GF-D8 (cell line): ENCODE data around the gene INSR.
"Not testable (repeated sequence)": the region's sequence is repeated elsewhere in the genome, so short reads cannot be mapped to it uniquely, and the experiment has no call there.

Experiments used
- DNase-seq: peaks from one replicate; lab custom pipeline; 2025; lab: John Stamatoyannopoulos, UW

Gene INSR

DNA sequence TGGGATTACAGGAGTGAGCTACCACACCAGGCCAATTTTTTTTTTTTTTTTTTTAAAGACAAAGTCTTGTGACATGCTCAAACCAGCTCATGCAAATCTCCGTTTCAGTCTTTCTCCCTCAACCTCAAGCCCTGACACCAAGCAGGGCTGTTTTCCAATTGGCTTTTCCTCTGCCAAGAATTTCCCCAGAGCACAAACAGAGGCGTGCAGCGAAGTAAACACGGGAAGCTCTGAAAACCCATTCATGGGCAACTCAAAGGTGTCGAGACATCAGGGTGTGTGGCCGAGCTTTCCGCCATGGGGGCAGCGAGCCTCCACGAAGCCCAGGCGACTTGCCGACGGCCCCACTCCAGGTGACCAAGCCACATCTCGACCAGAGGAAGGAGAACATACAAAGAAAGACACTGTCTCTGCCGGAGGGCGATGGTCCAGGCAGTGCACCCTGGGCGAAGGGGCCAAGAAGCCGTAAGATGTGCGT lies 70.0 kb downstream of the INSR start:
- DNase-seq, result no peak

DNA sequence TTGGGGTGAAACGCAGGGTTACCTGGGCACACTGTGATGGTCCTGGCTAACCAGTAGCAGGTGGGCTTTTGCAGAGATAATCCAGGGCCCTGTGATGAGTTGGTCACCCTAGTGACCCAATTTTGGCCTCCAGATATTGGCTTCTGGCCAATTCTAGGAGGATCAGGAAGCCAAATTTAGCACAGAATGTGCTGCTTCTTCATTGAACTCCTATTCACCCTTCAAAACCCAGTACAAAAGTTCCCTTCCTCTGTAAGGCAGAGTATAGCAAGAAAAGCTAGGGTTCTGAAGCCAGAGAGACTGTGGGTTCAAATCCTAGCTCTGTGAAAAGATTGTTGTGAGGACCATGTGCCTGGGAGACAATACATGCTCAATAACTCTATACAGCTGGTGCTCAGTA lies 70.8 kb downstream of the INSR start:
- DNase-seq, result no peak

GRCh38 chr19:7219056-7219455 lies 75.2 kb downstream of the INSR start:
- no peak for DNase-seq

DNA sequence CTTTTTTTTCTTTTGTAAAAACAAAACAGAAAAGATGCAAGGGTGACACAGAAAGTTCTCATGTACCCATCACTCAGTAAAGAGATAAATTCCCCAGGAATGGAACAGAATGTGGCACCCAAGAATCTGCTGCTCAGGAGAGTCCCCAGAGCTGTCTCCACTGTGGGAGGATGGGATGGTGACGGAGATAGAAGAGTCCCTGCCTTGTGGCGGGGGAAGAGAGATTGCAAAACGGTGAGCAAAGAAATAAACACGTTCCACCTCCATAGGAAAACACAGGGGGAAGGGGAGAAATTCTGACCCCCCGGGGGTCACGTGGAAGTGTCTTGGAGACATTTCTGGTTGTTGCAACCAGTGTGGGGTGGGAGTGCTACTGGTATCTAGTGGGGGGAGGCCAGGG lies 76.4 kb downstream of the INSR start:
- DNase-seq, result no peak

DNA sequence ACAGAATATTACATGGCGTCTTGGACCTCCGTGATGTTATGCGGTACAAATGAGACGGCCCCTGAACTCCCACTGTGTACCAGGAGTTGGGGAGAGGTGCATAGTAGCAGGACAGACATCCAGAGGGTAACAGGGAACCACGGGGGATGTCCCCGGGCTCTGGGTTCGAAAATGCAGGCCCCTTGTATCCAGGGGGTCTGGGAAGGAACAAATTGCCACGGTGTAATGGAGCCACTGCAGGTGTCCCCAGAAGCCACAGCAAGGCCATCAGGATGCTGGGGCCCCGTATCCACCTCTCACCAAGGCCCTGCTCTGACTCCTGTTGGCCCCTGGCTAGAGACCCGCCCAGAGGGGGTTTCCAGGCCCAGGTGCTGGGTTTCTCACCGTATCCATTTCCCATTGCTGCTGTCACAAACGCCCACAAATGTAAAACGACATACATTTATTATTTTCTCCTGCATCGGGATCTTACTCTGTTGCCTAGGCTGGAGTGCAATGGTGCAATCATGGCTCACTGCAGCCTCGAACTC lies 77.8 kb downstream of the INSR start:
- no peak for DNase-seq

GRCh38 chr19:7215176-7215575 lies 79.0 kb downstream of the INSR start:
- DNase-seq, result no peak

DNA sequence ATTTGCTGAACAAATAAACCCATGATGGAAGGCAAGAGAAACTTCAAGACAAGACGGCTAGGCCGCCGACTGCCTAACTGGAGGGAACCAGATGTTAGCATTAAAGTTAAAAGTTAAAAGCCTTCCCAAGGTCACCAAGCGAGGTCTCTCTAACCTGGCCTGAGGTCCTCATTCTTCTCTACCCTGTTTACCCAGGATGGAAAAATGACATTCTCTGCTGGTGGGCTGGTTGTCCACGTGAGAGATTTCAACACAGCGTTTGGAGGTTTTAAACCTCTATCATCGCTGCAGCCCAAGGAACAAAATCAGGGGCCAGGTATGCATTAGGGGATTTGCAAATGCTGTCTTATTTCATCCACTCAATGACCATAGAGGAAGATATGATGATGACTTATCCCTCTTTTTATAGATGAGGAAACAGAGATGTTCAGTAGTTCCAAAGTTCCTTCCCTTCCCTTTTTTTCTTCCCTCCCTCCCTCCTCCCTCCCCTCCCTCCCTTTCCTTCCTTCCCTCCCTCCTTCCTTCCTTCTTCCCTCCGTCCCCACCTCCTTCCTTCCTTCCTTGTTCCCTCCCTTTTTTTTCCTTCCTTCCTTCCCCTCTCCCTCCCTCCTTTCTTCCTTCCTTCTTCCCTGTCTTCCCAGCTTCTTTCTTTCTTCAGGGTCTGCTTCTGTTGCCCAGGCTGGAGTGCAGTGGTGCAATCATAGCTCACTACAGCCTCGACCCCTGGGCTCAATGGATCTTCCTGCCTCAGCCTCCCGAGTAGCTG lies 79.7 kb downstream of the INSR start:
- DNase-seq, result no peak

- no peak for DNase-seq
These were observed 80.4 kb downstream of the INSR start for GRCh38 chr19:7213628-7214323.

DNA sequence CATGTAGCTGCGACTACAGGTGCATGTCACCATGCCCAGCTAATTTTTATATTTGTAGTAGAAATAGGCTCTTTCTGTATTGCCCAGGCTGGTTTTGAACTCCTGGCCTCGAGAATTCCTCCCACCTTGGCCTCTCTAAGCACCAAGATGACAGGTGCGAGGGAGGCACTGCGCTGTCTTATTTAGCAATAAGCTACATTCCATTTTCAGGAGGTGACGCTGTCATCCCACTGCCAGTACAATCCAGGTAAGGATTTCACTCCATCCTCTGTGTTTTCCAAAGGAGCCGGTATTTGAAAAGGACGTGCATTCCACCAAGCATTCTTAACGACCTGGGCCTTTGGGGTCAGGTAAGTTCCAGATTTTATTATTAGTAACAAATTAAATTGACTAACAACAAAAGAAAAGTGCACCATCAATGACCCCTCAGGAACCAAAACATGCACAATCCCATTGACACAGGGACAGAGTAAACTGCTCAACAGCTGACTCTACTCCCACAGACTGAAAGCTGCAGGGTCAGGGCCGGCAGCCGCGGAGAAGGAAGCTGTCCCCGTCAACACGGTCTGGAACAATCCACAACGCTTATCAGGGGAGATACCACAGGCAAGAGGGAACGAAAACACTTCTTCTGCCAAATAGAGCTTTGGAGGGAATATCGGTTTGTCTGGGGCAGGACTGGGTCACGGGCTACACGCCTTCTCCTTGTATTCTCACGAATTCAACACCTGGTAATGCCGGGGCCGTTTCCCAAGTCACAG lies 82.8 kb downstream of the INSR start:
- DNase-seq, result no peak

GRCh38 chr19:7210359-7210758 lies 83.9 kb downstream of the INSR start:
- DNase-seq, result no peak

DNA sequence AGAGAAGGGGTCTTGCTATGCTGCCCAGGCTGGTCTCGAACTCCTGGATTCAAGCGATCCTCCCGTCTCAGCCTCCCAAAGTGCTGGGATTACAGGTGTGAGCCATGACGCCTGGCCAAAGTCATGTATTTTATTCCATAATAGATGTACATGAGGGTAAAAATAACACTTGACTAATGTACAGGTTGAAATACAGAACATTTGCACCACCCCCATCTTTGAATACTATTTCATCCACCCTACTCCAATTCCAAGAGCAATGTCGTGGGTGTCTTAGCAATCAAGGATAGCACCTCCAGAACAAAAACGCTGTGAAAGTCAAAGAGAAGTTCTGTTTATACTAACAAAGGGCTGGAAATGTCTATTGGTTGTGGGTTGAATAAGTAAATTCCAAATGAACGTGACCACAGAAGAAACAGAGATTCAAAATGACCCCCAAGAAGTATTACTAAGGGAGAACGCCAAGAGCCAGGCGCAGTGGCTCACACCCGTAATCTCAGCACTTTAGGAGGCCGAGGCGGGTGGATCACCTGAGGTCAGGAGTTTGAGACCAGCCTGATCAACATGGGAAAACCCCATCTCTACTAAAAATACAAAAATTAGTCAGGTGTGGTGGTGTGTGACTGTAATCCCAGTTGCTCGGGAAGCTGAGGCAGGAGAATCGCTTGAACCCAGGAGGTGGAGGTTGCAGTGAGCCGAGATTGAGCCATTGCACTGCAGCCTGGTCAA lies 84.5 kb downstream of the INSR start:
- not testable (repeated sequence) for DNase-seq

- not testable (repeated sequence) for DNase-seq
These were observed 85.2 kb downstream of the INSR start for GRCh38 chr19:7209036-7209435.

DNA sequence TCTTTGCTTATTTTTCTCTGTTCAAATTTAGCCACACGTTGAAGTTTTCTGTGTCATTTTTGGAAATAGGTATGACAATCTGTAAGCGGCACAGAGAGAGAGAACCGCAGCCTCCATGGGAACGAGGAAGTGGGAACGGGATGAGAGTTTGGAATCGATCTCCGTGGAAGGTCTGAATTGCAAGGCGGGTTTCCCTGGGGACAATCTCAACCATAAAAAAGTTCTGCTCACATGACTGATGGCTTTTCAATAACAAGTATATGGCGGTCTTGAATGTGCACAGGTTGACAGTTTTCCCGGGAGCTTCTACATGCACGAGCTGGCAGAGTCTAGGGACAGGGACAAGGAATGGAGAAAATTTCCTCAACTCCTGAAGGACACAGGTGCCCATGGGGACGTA lies 90.9 kb downstream of the INSR start:
- DNase-seq, result no peak

GRCh38 chr19:7202888-7203287 lies 91.3 kb downstream of the INSR start:
- no peak for DNase-seq

DNA sequence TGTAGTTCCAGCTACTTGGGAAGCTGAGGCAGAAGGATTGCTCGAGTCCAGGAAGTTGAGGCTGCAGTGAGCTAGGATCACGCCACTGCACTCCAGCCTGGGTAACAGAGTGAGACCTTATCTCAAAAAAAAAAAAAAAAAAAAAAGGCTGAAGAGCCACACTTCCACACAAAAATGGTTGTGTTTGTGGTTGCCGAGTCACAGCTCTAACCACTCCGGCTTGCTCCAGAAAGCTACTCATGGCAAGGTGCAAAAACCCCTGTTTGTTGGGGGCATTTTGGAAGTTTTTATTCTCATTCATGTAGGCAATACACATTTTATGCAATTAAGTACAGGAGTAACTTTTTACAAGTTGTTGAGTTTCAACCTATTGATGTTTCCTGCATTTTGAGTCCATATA lies 93.5 kb downstream of the INSR start:
- DNase-seq, result peak; percentile 7

DNA sequence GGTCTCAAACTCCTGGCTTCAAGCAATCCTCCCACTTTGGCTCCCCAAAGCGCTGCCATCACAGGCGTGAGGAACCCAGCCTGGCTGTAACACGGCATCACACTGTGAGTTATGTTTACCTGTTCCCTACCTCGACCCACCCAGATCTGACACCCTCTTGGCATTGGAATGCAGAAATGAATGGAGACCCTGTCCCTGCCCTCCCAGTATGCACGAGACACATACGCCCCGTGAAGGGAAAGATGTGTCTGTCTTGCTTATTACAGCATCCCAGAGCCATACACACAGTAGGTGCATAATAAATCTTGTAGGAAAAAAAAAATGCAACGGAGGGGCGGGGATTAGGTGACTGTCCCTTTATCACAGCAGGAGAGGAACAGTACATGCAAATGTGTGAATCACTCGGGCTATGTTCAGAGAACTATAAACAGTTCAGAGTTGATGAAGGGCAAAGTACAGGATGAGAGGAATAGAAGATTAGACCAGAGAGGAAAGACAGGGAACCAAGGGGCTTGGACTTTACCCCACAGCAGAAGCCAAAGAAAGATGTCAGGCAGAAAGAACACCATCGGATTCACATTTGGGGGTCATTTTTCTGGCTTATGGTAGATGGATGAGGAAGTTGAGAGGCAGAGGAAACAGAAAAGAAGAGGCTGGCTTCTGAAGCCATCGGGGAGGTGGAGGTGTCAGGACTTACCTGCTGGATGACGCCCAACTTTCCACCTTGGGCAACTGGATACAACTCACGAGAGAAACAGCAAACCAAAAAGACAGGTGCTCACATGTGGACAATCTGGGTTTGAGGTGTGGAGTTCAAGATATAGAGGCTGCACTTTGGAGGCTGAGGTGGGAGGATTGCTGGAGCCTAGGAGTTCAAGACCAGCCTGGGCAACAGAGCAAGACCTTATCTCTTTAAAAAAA lies 94.3 kb downstream of the INSR start:
- no peak for DNase-seq

GRCh38 chr19:7197760-7198696 lies 96.2 kb downstream of the INSR start:
- DNase-seq, result peak; percentile 76

- DNase-seq, result peak; percentile 92
These were observed 97.0 kb downstream of the INSR start for GRCh38 chr19:7197119-7197759.

DNA sequence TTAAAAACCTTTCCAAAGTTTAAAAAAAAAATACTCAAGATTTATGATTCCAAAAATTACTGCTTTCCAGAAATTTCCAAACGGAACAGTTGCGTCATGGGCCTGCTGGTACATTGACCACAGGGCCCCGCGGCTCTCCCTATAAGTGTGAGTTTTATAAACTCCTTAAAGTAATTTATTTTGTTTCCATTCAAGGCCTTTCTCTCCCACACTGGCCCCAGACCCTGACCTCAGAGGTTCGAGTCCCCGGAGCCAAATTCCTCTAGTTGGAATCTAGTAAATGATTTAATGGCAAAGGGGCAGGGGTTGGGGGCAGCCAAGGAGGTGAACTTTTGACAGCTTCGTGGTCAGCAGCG lies 97.5 kb downstream of the INSR start:
- DNase-seq, result no peak
